GM13976 (cell line): ENCODE data around the gene EMSY.

Experiments
- DNase-seq: peaks from one replicate; pipeline ENCODE4 v3.0.0; 2012; ENCODE audit warnings: low spot score
- CTCF ChIP-seq: IDR thresholded peaks from 2 replicates; pipeline ENCODE4 v1.5.1; 2012; ENCODE audit warnings: borderline replicate concordance, mild to moderate bottlenecking; ENCODE audit not compliant: insufficient read depth; ENCODE audit errors: extremely low read depth, missing control alignments, control extremely low read depth
- in situ Hi-C: fragments of 300-500 bp; cut with MboI; formaldehyde crosslinking; loops from one replicate; pipeline ENCODE4 v1.12.0; 2022; ENCODE audit warnings: low sequenced_read_pairs, mixed read lengths, inconsistent platforms; ENCODE audit not compliant: unreplicated experiment

Gene EMSY

GRCh38 chr11:76426660-76427059 is 18.2 kb upstream of the EMSY start:
- in situ Hi-C loops = no loop called here
- DNase-seq = no peak
- no peak for TF ChIP-seq CTCF

- in situ Hi-C loops = no loop called here
- DNase-seq = no peak
- TF ChIP-seq CTCF = no peak
Measured at GRCh38 chr11:76436020-76436419, 8.8 kb upstream of the EMSY start.

- DNase-seq = no peak
- no peak for TF ChIP-seq CTCF
- in situ Hi-C loops = no loop called here
Measured at GRCh38 chr11:76443268-76443980, 1.4 kb upstream of the EMSY start.

GRCh38 chr11:76444065-76444383 is 794 bp upstream of the EMSY start:
- in situ Hi-C loops = no loop called here
- no peak for DNase-seq

GRCh38 chr11:76445121-76446084 is 585 bp downstream of the EMSY start:
- DNase-seq = peak; percentile 66
- in situ Hi-C loops = no loop called here
- TF ChIP-seq CTCF = no peak

More at GRCh38 chr11:76444065-76444383, 794 bp upstream of the EMSY start:
- no peak for TF ChIP-seq CTCF

- TF ChIP-seq CTCF = no peak
- in situ Hi-C loops = no loop called here
- DNase-seq = no peak
Measured at GRCh38 chr11:76448506-76448905, 3.7 kb downstream of the EMSY start.
